ENCODE results near the gene TMEM143.
A peak's percentile ranks its signal among the peaks of the same experiment; 100 is the strongest.
"Not testable (repeated sequence)": the region's sequence is repeated elsewhere in the genome, so short reads cannot be mapped to it uniquely, and the experiment has no call there.

TMEM143 gene

DNA sequence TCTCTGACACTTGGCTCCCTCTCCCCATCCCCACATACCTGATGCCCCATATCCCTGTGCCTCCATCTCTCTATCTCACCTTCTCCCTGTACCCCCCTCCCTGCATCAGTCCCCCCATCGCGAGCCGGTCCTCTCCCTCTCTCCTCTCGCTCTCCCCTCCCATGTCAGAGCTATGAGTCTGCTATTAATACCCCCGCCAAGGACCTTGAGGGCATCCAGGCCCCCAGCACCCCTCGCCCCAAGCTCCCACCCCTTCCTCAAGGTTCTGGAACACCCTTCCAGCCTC lies 31.4 kb upstream of the TMEM143 start:
- no peak overlapping the region for H3K4me3 ChIP-seq
- no peak overlapping the region for H3K27ac ChIP-seq
- DNase-seq (ENCODE audit: low spot score): no peak
- no peak for TF ChIP-seq CTCF (IDR thresholded peaks at IDR 0.05)

GRCh38 chr19:48394331-48395169 lies 30.8 kb upstream of the TMEM143 start:
- DNase-seq (ENCODE audit: low spot score): no peak

GRCh38 chr19:48393559-48394330 lies 30.0 kb upstream of the TMEM143 start, which contains the start of gene GRIN2D:
Gene GRIN2D, plus strand, starts transcription at chr19:48393668. Its CDS starts 4,725 bp downstream, at chr19:48398393.
- DNase-seq (ENCODE audit: low spot score): no peak
- Histone ChIP-seq H3K27ac (no peak within 1 kb of the TSS), H3K4me3 (peak within 1 kb of the TSS; percentile 55)
- TF ChIP-seq CTCF (IDR thresholded peaks at IDR 0.05): no peak

More at GRCh38 chr19:48394331-48395169, 30.8 kb upstream of the TMEM143 start:
- no peak for TF ChIP-seq CTCF (IDR thresholded peaks at IDR 0.05)
- Histone ChIP-seq H3K27ac (no peak overlapping the region), H3K4me3 (peak overlapping the region; percentile 55)

- H3K4me3 ChIP-seq: peak overlapping the region; percentile 55
Observed at GRCh38 chr19:48392860-48393558, 29.3 kb upstream of the TMEM143 start.

GRCh38 chr19:48392006-48392344 lies 28.2 kb upstream of the TMEM143 start:
- H3K27ac ChIP-seq; DNase-seq (ENCODE audit: low spot score); H3K4me3 ChIP-seq: not testable (repeated sequence)

More at GRCh38 chr19:48392860-48393558, 29.3 kb upstream of the TMEM143 start:
- no peak for DNase-seq (ENCODE audit: low spot score)
- no peak overlapping the region for H3K27ac ChIP-seq
- no peak for TF ChIP-seq CTCF (IDR thresholded peaks at IDR 0.05)

GRCh38 chr19:48391100-48392005 lies 27.6 kb upstream of the TMEM143 start, which contains the start of gene KDELR1:
Gene KDELR1, minus strand, starts transcription at chr19:48391551. Its CDS starts 193 bp downstream, at chr19:48391358.
- DNase-seq (ENCODE audit: low spot score): peak; percentile 87
- H3K27ac ChIP-seq: peak within 1 kb of the TSS; percentile 91 to 92

More at GRCh38 chr19:48391100-48392005, 27.6 kb upstream of the TMEM143 start, which contains the start of gene KDELR1:
- H3K4me3 ChIP-seq: peak within 1 kb of the TSS; percentile 86
- TF ChIP-seq CTCF (IDR thresholded peaks at IDR 0.05): peak; percentile 84

All from coronary artery (tissue), 2 donors.